SK-N-SH treated with all-trans-retinoic acid at 6 μM for 48 hours (cell line): Measurements from ENCODE around the gene SRPK3.
A peak's percentile ranks its signal among the peaks of the same experiment; 100 is the strongest.

ENCODE experiments used
- ATAC-seq: fragments of 200-7000 bp; cut with Tn5 transposase; 3 replicates; pipeline ENCODE4 v1.9.1; 2020; ENCODE audit warnings: mild to moderate bottlenecking, moderate library complexity
- ARNTL ChIP-seq: fragments of 450-650 bp; formaldehyde crosslinking; IDR thresholded peaks from 2 replicates; pipeline ENCODE4 v1.5.0; 2020; ENCODE audit warnings: low read depth, mild to moderate bottlenecking, moderate library complexity, borderline replicate concordance
- BACH2 ChIP-seq: fragments of 250-450 bp; sonication (Bioruptor Pico); IDR thresholded peaks from 2 replicates; pipeline ENCODE4 v1.9.0; 2021; ENCODE audit warnings: mild to moderate bottlenecking, borderline replicate concordance
- CSDC2 ChIP-seq: fragments of 250-450 bp; sonication (Bioruptor Pico); IDR thresholded peaks from 2 replicates; pipeline ENCODE4 v1.5.0; 2020; ENCODE audit warnings: mild to moderate bottlenecking, moderate library complexity
- ESRRG ChIP-seq: fragments of 250-450 bp; sonication (Bioruptor Pico); IDR thresholded peaks from 2 replicates; pipeline ENCODE4 v1.6.1; 2021; ENCODE audit warnings: mild to moderate bottlenecking
- GLIS3 ChIP-seq: fragments of 250-450 bp; sonication (Bioruptor Pico); IDR thresholded peaks from 2 replicates; pipeline ENCODE4 v1.5.0; 2020; ENCODE audit warnings: mild to moderate bottlenecking, moderate library complexity
- ISL1 ChIP-seq: fragments of 250-450 bp; sonication (Bioruptor Pico); IDR thresholded peaks from 2 replicates; pipeline ENCODE4 v2.1.2; 2022; ENCODE audit warnings: mild to moderate bottlenecking, moderate library complexity
- OSR1 ChIP-seq: fragments of 250-450 bp; sonication (Bioruptor Pico); IDR thresholded peaks from 2 replicates; pipeline ENCODE4 v1.8.0; 2022; ENCODE audit warnings: moderate library complexity, mild to moderate bottlenecking, inconsistent platforms
- PPARA ChIP-seq: fragments of 250-450 bp; sonication (Bioruptor Pico); IDR thresholded peaks from 2 replicates; pipeline ENCODE4 v1.5.0; 2020; ENCODE audit warnings: mild to moderate bottlenecking, borderline replicate concordance
- RARB ChIP-seq: fragments of 250-450 bp; sonication (Bioruptor Pico); IDR thresholded peaks from 2 replicates; pipeline ENCODE4 v1.8.0; 2021; ENCODE audit warnings: mild to moderate bottlenecking, moderate library complexity
- TCF4 ChIP-seq: fragments of 250-450 bp; sonication (Bioruptor Pico); IDR thresholded peaks from 2 replicates; pipeline ENCODE4 v1.8.0; 2021; ENCODE audit warnings: mild to moderate bottlenecking, moderate library complexity, borderline replicate concordance
- TOX ChIP-seq: fragments of 250-450 bp; sonication (Bioruptor Pico); IDR thresholded peaks from 2 replicates; pipeline ENCODE4 v1.8.0; 2021; ENCODE audit warnings: mild to moderate bottlenecking, moderate library complexity, borderline replicate concordance
- ZC3H10 ChIP-seq: fragments of 250-450 bp; sonication (Bioruptor Pico); IDR thresholded peaks from 2 replicates; pipeline ENCODE4 v1.5.1; 2021; ENCODE audit warnings: mild to moderate bottlenecking, moderate library complexity
- ZFP3 ChIP-seq: fragments of 250-450 bp; sonication (Bioruptor Pico); IDR thresholded peaks from 2 replicates; pipeline ENCODE4 v1.5.0; 2020; ENCODE audit warnings: mild to moderate bottlenecking, moderate library complexity
- ZFP30 ChIP-seq: fragments of 450-650 bp; formaldehyde crosslinking; IDR thresholded peaks from 2 replicates; pipeline ENCODE4 v1.5.0; 2022; ENCODE audit warnings: mild to moderate bottlenecking, moderate library complexity
- ZNF565 ChIP-seq: fragments of 450-650 bp; formaldehyde crosslinking; conservative IDR thresholded peaks from 2 replicates; pipeline ENCODE4 v1.5.0; 2020; ENCODE audit warnings: low read depth, mild to moderate bottlenecking, moderate library complexity
- ZNF8 ChIP-seq: fragments of 450-650 bp; formaldehyde crosslinking; IDR thresholded peaks from 2 replicates; pipeline ENCODE4 v1.5.0; 2020; ENCODE audit warnings: mild to moderate bottlenecking, moderate library complexity
- TF ChIP-seq, protein P1 (sequence below): fragments of 250-450 bp; sonication (Bioruptor Pico); IDR thresholded peaks from 2 replicates; pipeline ENCODE4 v1.8.0; 2021; ENCODE audit warnings: low read depth, mild to moderate bottlenecking, moderate library complexity, borderline replicate concordance
- TF ChIP-seq, protein P2 (sequence below): fragments of 250-450 bp; sonication (Bioruptor Pico); IDR thresholded peaks from 2 replicates; pipeline ENCODE4 v1.8.0; 2020; ENCODE audit warnings: mild to moderate bottlenecking, moderate library complexity, borderline replicate concordance
- TF ChIP-seq, protein P3 (sequence below): fragments of 250-450 bp; sonication (Bioruptor Pico); IDR thresholded peaks from 2 replicates; pipeline ENCODE4 v1.5.1; 2020; ENCODE audit warnings: low read depth, mild to moderate bottlenecking, moderate library complexity
- TF ChIP-seq, protein P4 (sequence below): fragments of 250-450 bp; sonication (Bioruptor Pico); IDR thresholded peaks from 2 replicates; pipeline ENCODE4 v1.5.0; 2020; ENCODE audit warnings: mild to moderate bottlenecking, moderate library complexity

Gene SRPK3

DNA sequence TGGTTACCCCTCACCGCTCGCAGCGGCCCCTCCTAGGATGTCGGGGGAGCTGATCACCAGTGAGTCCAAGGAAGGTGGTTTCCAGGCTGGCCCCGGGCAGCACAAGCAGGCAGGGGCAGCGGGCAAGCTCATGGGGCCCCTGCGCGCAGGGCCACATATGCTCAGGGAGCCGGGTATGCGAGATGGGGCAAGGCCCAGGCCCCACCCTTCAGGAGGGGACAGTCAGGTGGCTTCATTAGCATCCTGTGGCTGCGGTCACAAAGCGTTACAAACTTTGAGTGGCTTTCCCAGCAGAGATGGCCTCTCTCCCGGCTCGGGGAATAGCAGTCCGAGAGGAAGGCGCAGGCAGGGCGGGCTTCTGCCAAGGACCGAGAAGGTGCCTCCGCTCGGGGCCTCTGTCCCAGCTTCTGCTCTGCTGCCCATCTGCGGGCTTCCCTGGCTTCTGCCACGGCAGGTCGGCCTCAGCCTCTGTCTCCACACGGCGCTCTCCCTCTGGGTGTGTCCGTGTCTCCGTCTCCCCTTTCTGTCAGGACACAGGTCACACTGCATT is 42.7 kb upstream of the SRPK3 start (continued):
- TF ChIP-seq, protein P1, sequence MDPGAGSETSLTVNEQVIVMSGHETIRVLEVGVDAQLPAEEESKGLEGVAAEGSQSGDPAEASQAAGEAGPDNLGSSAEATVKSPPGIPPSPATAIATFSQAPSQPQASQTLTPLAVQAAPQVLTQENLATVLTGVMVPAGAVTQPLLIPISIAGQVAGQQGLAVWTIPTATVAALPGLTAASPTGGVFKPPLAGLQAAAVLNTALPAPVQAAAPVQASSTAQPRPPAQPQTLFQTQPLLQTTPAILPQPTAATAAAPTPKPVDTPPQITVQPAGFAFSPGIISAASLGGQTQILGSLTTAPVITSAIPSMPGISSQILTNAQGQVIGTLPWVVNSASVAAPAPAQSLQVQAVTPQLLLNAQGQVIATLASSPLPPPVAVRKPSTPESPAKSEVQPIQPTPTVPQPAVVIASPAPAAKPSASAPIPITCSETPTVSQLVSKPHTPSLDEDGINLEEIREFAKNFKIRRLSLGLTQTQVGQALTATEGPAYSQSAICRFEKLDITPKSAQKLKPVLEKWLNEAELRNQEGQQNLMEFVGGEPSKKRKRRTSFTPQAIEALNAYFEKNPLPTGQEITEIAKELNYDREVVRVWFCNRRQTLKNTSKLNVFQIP (CRISPR knock-in tag): no peak

DNA sequence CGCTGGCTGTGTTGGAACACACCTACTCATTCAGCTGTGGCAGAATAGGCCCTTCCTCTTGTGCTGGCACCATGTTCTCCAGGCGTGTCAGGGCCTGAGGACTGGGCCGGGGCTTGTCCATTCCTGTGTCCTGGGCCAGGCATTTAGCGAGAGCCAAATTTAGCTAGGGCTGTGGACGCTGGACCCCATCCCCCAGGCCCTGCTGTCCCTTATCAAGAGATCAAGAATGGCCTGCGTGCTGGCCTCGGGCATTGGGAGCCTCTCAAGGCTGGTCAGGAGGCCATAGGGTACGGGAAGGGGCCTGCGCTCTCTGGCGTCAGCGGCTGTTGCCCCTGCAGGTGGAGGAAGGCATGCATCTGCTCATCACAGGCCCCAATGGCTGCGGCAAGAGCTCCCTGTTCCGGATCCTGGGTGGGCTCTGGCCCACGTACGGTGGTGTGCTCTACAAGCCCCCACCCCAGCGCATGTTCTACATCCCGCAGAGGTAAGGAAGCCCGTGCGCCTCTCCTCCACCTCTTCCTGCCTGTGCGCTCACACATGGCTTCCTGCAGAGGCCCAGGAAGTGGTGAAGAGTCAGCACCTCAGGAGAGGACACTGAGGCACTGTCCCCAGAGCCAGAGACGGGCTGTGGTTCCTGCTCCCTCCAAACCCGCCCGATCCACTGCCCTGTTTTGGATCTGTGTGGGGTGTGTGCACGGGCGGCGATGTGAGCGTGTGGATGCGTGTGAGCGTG is 40.9 kb upstream of the SRPK3 start:
- TF ChIP-seq PPARA (no peak), CSDC2 (no peak), GLIS3 (CRISPR knock-in tag) (no peak), ARNTL (CRISPR knock-in tag) (no peak), TCF4 (CRISPR knock-in tag) (no peak), ZFP30 (CRISPR knock-in tag) (no peak), ZNF8 (no peak), ZNF565 (CRISPR knock-in tag) (no peak), BACH2 (CRISPR knock-in tag) (no peak), ISL1 (CRISPR knock-in tag) (no peak)
- TF ChIP-seq, protein P2, sequence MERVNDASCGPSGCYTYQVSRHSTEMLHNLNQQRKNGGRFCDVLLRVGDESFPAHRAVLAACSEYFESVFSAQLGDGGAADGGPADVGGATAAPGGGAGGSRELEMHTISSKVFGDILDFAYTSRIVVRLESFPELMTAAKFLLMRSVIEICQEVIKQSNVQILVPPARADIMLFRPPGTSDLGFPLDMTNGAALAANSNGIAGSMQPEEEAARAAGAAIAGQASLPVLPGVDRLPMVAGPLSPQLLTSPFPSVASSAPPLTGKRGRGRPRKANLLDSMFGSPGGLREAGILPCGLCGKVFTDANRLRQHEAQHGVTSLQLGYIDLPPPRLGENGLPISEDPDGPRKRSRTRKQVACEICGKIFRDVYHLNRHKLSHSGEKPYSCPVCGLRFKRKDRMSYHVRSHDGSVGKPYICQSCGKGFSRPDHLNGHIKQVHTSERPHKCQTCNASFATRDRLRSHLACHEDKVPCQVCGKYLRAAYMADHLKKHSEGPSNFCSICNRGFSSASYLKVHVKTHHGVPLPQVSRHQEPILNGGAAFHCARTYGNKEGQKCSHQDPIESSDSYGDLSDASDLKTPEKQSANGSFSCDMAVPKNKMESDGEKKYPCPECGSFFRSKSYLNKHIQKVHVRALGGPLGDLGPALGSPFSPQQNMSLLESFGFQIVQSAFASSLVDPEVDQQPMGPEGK (CRISPR knock-in tag): no peak
- TF ChIP-seq, protein P1 (CRISPR knock-in tag): no peak
- TF ChIP-seq, all 23 proteins: peak for 0
- ATAC-seq: peak; percentile 16; the same call in 2 of the 3 replicates

DNA sequence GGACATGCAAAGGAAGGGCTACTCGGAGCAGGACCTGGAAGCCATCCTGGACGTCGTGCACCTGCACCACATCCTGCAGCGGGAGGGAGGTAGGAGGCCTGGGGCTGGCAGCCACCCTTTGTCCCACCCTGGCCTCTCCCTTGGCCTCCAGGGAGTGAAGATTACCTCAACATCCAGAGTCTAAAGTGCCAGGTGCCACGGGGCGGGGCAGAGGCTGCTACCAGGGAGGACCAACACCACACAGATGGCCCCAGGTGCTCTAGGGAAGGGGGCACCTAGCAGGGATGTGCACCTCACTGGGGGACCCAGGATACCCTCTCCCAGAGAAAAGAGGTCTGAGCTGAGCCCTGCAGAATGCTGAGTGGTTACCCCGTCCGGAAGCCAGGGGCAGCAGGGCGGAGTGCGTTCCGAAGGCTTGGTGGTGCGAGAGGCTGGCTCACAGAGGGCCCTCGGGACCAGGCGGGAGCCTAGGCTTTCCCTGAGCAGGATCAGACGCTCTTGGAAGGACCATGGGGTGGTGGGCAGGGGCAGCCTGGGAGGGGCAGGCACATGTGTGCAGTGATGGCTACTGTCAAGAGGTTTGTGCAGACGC is 40.1 kb upstream of the SRPK3 start:
- no peak for ATAC-seq
- TF ChIP-seq BACH2 (CRISPR knock-in tag): no peak
- TF ChIP-seq, protein P2 (CRISPR knock-in tag): no peak
- no peak for TF ChIP-seq ZNF565 (CRISPR knock-in tag)
- TF ChIP-seq, protein P3, sequence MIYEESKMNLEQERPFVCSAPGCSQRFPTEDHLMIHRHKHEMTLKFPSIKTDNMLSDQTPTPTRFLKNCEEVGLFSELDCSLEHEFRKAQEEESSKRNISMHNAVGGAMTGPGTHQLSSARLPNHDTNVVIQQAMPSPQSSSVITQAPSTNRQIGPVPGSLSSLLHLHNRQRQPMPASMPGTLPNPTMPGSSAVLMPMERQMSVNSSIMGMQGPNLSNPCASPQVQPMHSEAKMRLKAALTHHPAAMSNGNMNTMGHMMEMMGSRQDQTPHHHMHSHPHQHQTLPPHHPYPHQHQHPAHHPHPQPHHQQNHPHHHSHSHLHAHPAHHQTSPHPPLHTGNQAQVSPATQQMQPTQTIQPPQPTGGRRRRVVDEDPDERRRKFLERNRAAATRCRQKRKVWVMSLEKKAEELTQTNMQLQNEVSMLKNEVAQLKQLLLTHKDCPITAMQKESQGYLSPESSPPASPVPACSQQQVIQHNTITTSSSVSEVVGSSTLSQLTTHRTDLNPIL (CRISPR knock-in tag): no peak
- TF ChIP-seq ARNTL (CRISPR knock-in tag): no peak
- TF ChIP-seq TCF4 (CRISPR knock-in tag): no peak
- no peak for TF ChIP-seq ZC3H10 (CRISPR knock-in tag)
- TF ChIP-seq CSDC2: no peak
- no peak for TF ChIP-seq ESRRG
- TF ChIP-seq GLIS3 (CRISPR knock-in tag): no peak
- no peak for TF ChIP-seq OSR1 (CRISPR knock-in tag)

DNA sequence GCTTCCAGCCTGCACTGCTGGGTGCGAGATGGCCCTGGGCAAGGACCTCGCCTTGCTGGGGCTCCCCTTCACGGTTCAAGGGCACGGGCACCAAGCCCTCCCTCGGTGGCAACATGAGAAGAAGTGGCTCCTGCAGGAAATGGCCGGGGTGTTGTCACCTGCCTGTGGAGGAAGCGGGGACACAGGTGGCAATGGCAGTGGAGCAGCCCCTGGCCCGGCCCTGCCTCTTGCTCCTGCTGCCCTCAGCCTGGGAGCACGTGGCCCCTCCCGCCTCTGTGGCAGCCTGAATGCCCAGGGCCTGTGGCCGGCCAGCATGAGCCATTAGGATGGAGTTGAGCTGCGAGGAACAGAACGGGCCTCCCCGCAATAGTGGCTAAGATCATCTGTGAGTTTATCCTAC is 39.4 kb upstream of the SRPK3 start:
- no peak for ATAC-seq
- TF ChIP-seq ISL1 (CRISPR knock-in tag) (no peak), ZNF8 (no peak), ZNF565 (CRISPR knock-in tag) (no peak), RARB (CRISPR knock-in tag) (no peak), ARNTL (CRISPR knock-in tag) (no peak), ZC3H10 (CRISPR knock-in tag) (no peak), BACH2 (CRISPR knock-in tag) (no peak), TOX (CRISPR knock-in tag) (no peak), ZFP3 (CRISPR knock-in tag) (no peak)
- TF ChIP-seq, protein P2 (CRISPR knock-in tag): no peak
- TF ChIP-seq, protein P4, sequence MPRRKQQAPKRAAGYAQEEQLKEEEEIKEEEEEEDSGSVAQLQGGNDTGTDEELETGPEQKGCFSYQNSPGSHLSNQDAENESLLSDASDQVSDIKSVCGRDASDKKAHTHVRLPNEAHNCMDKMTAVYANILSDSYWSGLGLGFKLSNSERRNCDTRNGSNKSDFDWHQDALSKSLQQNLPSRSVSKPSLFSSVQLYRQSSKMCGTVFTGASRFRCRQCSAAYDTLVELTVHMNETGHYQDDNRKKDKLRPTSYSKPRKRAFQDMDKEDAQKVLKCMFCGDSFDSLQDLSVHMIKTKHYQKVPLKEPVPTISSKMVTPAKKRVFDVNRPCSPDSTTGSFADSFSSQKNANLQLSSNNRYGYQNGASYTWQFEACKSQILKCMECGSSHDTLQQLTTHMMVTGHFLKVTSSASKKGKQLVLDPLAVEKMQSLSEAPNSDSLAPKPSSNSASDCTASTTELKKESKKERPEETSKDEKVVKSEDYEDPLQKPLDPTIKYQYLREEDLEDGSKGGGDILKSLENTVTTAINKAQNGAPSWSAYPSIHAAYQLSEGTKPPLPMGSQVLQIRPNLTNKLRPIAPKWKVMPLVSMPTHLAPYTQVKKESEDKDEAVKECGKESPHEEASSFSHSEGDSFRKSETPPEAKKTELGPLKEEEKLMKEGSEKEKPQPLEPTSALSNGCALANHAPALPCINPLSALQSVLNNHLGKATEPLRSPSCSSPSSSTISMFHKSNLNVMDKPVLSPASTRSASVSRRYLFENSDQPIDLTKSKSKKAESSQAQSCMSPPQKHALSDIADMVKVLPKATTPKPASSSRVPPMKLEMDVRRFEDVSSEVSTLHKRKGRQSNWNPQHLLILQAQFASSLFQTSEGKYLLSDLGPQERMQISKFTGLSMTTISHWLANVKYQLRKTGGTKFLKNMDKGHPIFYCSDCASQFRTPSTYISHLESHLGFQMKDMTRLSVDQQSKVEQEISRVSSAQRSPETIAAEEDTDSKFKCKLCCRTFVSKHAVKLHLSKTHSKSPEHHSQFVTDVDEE (CRISPR knock-in tag): no peak
